Measurements from ENCODE around the gene MGARP. TPM values are rescaled to one million over a fixed set of nuclear protein-coding genes. Genes with fewer than 3 reads are reported as not detected.
"Not testable (repeated sequence)": the region's sequence is repeated elsewhere in the genome, so short reads cannot be mapped to it uniquely, and the experiment has no call there.

MGARP gene
- total RNA-seq, 1 donor from 2014 or later: 0.22 TPM

- Mint-ChIP-seq H3K36me3 (ENCODE audit: insufficient read depth) (no peaks in the 10 kb centered on the region), H3K27ac (peak overlapping the region; percentile 44), H3K9me3 (ENCODE audit: low read depth) (no peaks in the 10 kb centered on the region), H3K4me3 (ENCODE audit: low read depth) (peak overlapping the region; percentile 43), H3K27me3 (no peaks in the 10 kb centered on the region), H3K4me1 (ENCODE audit: low read depth) (peaks cover 19% of the 10 kb centered on the region)
- no peak for DNase-seq (ENCODE audit: low spot score, unreplicated experiment)
- no peak for TF ChIP-seq CTCF (IDR thresholded peaks at IDR 0.05; ENCODE audit: unreplicated experiment)
Measured at GRCh38 chr4:139266208-139266582, 13.8 kb downstream of the MGARP start.

- no peak overlapping the region for H3K4me3 Mint-ChIP-seq (ENCODE audit: low read depth)
- no peaks in the 10 kb centered on the region for H3K36me3 Mint-ChIP-seq (ENCODE audit: insufficient read depth)
- peaks cover 19% of the 10 kb centered on the region for H3K4me1 Mint-ChIP-seq (ENCODE audit: low read depth)
- no peak for DNase-seq (ENCODE audit: low spot score, unreplicated experiment)
- H3K27ac Mint-ChIP-seq: no peak overlapping the region
- no peaks in the 10 kb centered on the region for H3K27me3 Mint-ChIP-seq
- no peaks in the 10 kb centered on the region for H3K9me3 Mint-ChIP-seq (ENCODE audit: low read depth)
- no peak for TF ChIP-seq CTCF (IDR thresholded peaks at IDR 0.05; ENCODE audit: unreplicated experiment)
Measured at GRCh38 chr4:139265654-139266053, 14.4 kb downstream of the MGARP start.

GRCh38 chr4:139256349-139256748, 23.7 kb downstream of the MGARP start:
- H3K36me3 Mint-ChIP-seq (ENCODE audit: insufficient read depth): no peaks in the 10 kb centered on the region
- no peak overlapping the region for H3K27ac Mint-ChIP-seq
- H3K4me1 Mint-ChIP-seq (ENCODE audit: low read depth): no peaks in the 10 kb centered on the region
- H3K4me3 Mint-ChIP-seq (ENCODE audit: low read depth): no peak overlapping the region
- H3K27me3 Mint-ChIP-seq: peaks cover 3% of the 10 kb centered on the region
- no peak for TF ChIP-seq CTCF (IDR thresholded peaks at IDR 0.05; ENCODE audit: unreplicated experiment)
- no peak for DNase-seq (ENCODE audit: low spot score, unreplicated experiment)
- H3K9me3 Mint-ChIP-seq (ENCODE audit: low read depth): no peaks in the 10 kb centered on the region

- not testable (repeated sequence) for H3K27me3 Mint-ChIP-seq; H3K9me3 Mint-ChIP-seq (ENCODE audit: low read depth); H3K36me3 Mint-ChIP-seq (ENCODE audit: insufficient read depth); H3K4me3 Mint-ChIP-seq (ENCODE audit: low read depth); H3K4me1 Mint-ChIP-seq (ENCODE audit: low read depth); DNase-seq (ENCODE audit: low spot score, unreplicated experiment); H3K27ac Mint-ChIP-seq
Measured at GRCh38 chr4:139255581-139255980, 24.4 kb downstream of the MGARP start.

GRCh38 chr4:139253713-139254112, 26.3 kb downstream of the MGARP start:
- no peaks in the 10 kb centered on the region for H3K36me3 Mint-ChIP-seq (ENCODE audit: insufficient read depth)
- no peak overlapping the region for H3K4me3 Mint-ChIP-seq (ENCODE audit: low read depth)
- TF ChIP-seq CTCF (IDR thresholded peaks at IDR 0.05; ENCODE audit: unreplicated experiment): no peak
- no peaks in the 10 kb centered on the region for H3K4me1 Mint-ChIP-seq (ENCODE audit: low read depth)
- no peaks in the 10 kb centered on the region for H3K9me3 Mint-ChIP-seq (ENCODE audit: low read depth)
- H3K27me3 Mint-ChIP-seq: peaks cover 3% of the 10 kb centered on the region
- no peak overlapping the region for H3K27ac Mint-ChIP-seq
- no peak for DNase-seq (ENCODE audit: low spot score, unreplicated experiment)

GRCh38 chr4:139253046-139253445, 27.0 kb downstream of the MGARP start:
- TF ChIP-seq CTCF (IDR thresholded peaks at IDR 0.05; ENCODE audit: unreplicated experiment): no peak
- Mint-ChIP-seq H3K4me3 (ENCODE audit: low read depth) (no peak overlapping the region), H3K36me3 (ENCODE audit: insufficient read depth) (no peaks in the 10 kb centered on the region)

More at GRCh38 chr4:139253046-139253445, 27.0 kb downstream of the MGARP start:
- Mint-ChIP-seq H3K4me1 (ENCODE audit: low read depth) (no peaks in the 10 kb centered on the region), H3K27ac (no peak overlapping the region), H3K27me3 (peaks cover 3% of the 10 kb centered on the region), H3K9me3 (ENCODE audit: low read depth) (no peaks in the 10 kb centered on the region)
- DNase-seq (ENCODE audit: low spot score, unreplicated experiment): no peak
